CD14-positive monocyte (primary cell): ENCODE results near the gene GATA5. TPM values are rescaled to one million over a fixed set of nuclear protein-coding genes. Genes with fewer than 3 reads are reported as not detected.

Experiments used
- DNase-seq, 3 donors: peaks; one replicate each; pipeline ENCODE4 v3.0.0-alpha.2; 2011 to 2022
- H2AFZ ChIP-seq: 2 replicates; pipeline ENCODE4 v1.6.0; 2012; ENCODE audit warnings: mild to moderate bottlenecking, low read depth, low read length, inconsistent platforms; ENCODE audit not compliant: insufficient read depth, poor library complexity, severe bottlenecking
- H3K27ac ChIP-seq, 2 donors: 1 replicate in 1 of 2; 2 replicates in 1 of 2; pipeline ENCODE4 v1.5.1; 2012 to 2013; ENCODE audit warnings: low read length in 2 of 2, control low read depth in 1 of 2, inconsistent platforms in 1 of 2, low read depth in 1 of 2, mild to moderate bottlenecking in 1 of 2
- H3K27me3 ChIP-seq, 2 donors: one replicate each; pipeline versions ENCODE4 v1.6.0 to v1.6.1; 2011 to 2013; ENCODE audit warnings: low read length in 2 of 2; ENCODE audit not compliant: control insufficient read depth in 2 of 2, insufficient read depth in 2 of 2
- H3K36me3 ChIP-seq, 2 donors: replicated peaks in 1 of 2; 1 replicate in 1 of 2; 2 replicates in 1 of 2; pipeline versions ENCODE4 v1.5.1 to v1.6.1; 2012 to 2013; ENCODE audit warnings: low read length in 2 of 2, control low read depth in 1 of 2, inconsistent platforms in 1 of 2, mild to moderate bottlenecking in 1 of 2; ENCODE audit not compliant: insufficient read depth in 2 of 2, control insufficient read depth in 1 of 2
- H3K4me1 ChIP-seq, 2 donors: 1 replicate in 1 of 2; 2 replicates in 1 of 2; pipeline versions ENCODE4 v1.5.1 to v1.6.1; 2012 to 2013; ENCODE audit warnings: low read length in 2 of 2, control low read depth in 1 of 2, inconsistent platforms in 1 of 2, mild to moderate bottlenecking in 1 of 2, moderate library complexity in 1 of 2; ENCODE audit not compliant: insufficient read depth in 2 of 2, control insufficient read depth in 1 of 2
- H3K4me2 ChIP-seq: replicated peaks from 2 replicates; pipeline ENCODE3; 2012; ENCODE audit warnings: low read length, moderate library complexity, mild to moderate bottlenecking; ENCODE audit not compliant: poor library complexity, severe bottlenecking; ENCODE audit errors: extremely low read depth
- H3K4me3 ChIP-seq, 3 experiments: fragments of 200-600 bp in 1 of 3; sonication (generic) in 1 of 3; replicated peaks in 1 of 3; 1 replicate in 2 of 3; 2 replicates in 1 of 3; pipeline ENCODE4 v1.5.1; 2011 to 2013; ENCODE audit warnings: low read length in 3 of 3, mild to moderate bottlenecking in 3 of 3, control low read depth in 2 of 3, low read depth in 2 of 3, inconsistent platforms in 1 of 3, moderate library complexity in 1 of 3
- H3K79me2 ChIP-seq: 2 replicates; pipeline ENCODE4 v1.6.0; 2012; ENCODE audit warnings: mild to moderate bottlenecking, control low read depth, inconsistent platforms, low read length, moderate library complexity; ENCODE audit not compliant: insufficient read depth
- H3K9ac ChIP-seq: 2 replicates; pipeline ENCODE4 v1.6.0; 2017; ENCODE audit warnings: low read length, mild to moderate bottlenecking; ENCODE audit not compliant: insufficient read depth, poor library complexity, severe bottlenecking
- H3K9me3 ChIP-seq, 2 donors: replicated peaks in 1 of 2; 1 replicate in 1 of 2; 2 replicates in 1 of 2; pipeline versions ENCODE4 v1.5.1 to v1.6.1; 2012 to 2013; ENCODE audit warnings: low read length in 2 of 2, control low read depth in 1 of 2; ENCODE audit not compliant: control insufficient read depth in 1 of 2, insufficient read depth in 1 of 2
- H4K20me1 ChIP-seq: 2 replicates; pipeline ENCODE4 v1.6.0; 2012; ENCODE audit warnings: mild to moderate bottlenecking, low read length, control low read depth, moderate library complexity; ENCODE audit not compliant: insufficient read depth
- H3K27ac Mint-ChIP-seq, 7 donors: one replicate each; pipeline ENCODE4 v1.8.0; 2020; ENCODE audit warnings: mild to moderate bottlenecking in 7 of 7, mixed read lengths in 7 of 7, moderate library complexity in 6 of 7, inconsistent platforms in 2 of 7
- H3K27me3 Mint-ChIP-seq, 3 donors: one replicate each; pipeline ENCODE4 v1.8.0; 2021 to 2022; ENCODE audit warnings: low read depth in 3 of 3, mild to moderate bottlenecking in 3 of 3, mixed read lengths in 3 of 3, moderate library complexity in 3 of 3, inconsistent platforms in 1 of 3
- H3K36me3 Mint-ChIP-seq, 2 donors: one replicate each; pipeline ENCODE4 v1.8.0; 2020; ENCODE audit warnings: mixed read lengths in 2 of 2, inconsistent platforms in 1 of 2, mild to moderate bottlenecking in 1 of 2
- H3K4me1 Mint-ChIP-seq: one replicate; pipeline ENCODE4 v1.8.0; 2020; ENCODE audit warnings: mild to moderate bottlenecking, mixed read lengths
- H3K4me3 Mint-ChIP-seq, 2 donors: one replicate each; pipeline ENCODE4 v1.8.0; 2020; ENCODE audit warnings: mild to moderate bottlenecking in 2 of 2, mixed read lengths in 2 of 2, moderate library complexity in 1 of 2
- H3K9me3 Mint-ChIP-seq, 7 donors: one replicate each; pipeline ENCODE4 v1.8.0; 2020 to 2022; ENCODE audit warnings: mixed read lengths in 7 of 7, mild to moderate bottlenecking in 6 of 7, moderate library complexity in 6 of 7, inconsistent platforms in 2 of 7
- WGBS: methylation state at CpG from one replicate; pipeline ENCODE4 v1.1.5; 2013; ENCODE audit warnings: missing lambda C conversion rate; ENCODE audit not compliant: insufficient coverage; 5-methylcytosine and 5-hydroxymethylcytosine counted together
- intact Hi-C, 2 donors: fragments of 100-400 bp; cut with micrococcal nuclease; formaldehyde crosslinking; loops; one replicate each; pipeline versions ENCODE4 v1.15.0 to v1.15.1; 2023
- polyA plus RNA-seq, 3 donors: library from polyadenylated mRNA; depleted of rRNA in 1 of 3; unstranded in 2 of 3; stranded (reverse) in 1 of 3; fragments of 300-500 nt in 2 of 3; fragments of >200 nt in 1 of 3; fragmentation: Illumina TruSeq in 2 of 3; gene quantifications; 1 replicate in 2 of 3; 2 replicates in 1 of 3; pipeline ENCODE4 v1.2.3, GENCODE V29; 2012 to 2021
- TF ChIP-seq, protein P1 (sequence below): fragments of 200-600 bp; IDR thresholded peaks from one replicate; pipeline ENCODE4 v1.8.0; 2022; ENCODE audit warnings: antibody characterized with exemption, mild to moderate bottlenecking

Gene GATA5
- polyA plus RNA-seq, 3 donors, result not detected

DNA sequence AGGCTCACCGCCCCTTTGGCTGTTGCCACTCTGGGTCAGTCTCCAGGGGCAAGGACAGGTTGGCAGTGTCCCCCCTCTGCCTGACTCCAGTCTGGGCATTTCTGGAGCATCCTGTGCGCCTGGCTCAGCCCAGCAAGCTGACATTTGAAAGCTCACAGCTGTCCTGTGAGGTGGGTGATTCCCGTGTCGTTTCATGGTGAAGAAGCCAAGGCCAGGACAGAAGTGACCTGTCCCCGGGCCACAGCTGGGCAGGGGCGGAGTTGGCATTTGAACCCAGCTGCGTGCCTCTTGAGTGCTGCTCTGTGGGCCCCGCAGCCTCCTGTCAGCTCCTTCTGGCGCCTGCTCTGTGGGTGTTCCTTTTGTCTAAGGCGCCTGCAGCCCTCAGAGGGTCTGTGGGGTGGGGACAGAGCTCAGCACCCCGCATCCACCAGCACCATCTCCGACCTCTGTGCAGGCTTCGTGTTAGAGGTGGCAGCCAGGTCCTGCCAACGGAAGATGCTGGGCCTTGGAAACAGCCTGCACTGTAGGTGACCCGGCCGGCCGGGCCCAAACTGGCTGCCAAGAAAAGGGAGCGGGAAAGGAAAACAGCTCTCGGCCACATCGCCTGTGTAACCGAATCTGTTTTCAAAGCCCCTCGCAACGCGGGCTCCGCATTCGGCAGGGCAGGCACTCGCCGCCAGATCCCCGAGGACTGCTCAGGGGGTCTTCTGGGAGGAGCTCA lies 5.8 kb upstream of the GATA5 start:
- no peak for DNase-seq
- Mint-ChIP-seq H3K4me3 (peak overlapping the region in 1 of 2 donors; percentile 48), H3K4me1 (peaks cover 8% of the 10 kb centered on the region), H3K36me3 (peaks cover 0 to 1% of the 10 kb centered on the region in 2 donors), H3K9me3 (peaks cover 0 to 8% (median 4%) of the 10 kb centered on the region in 7 donors), H3K27ac (no peak overlapping the region), H3K27me3 (peaks cover 76 to 98% (median 82%) of the 10 kb centered on the region in 3 donors)
- Histone ChIP-seq H3K27ac (no peak overlapping the region), H3K27me3 (peaks cover 20 to 83% of the 10 kb centered on the region in 2 donors), H3K4me3 (no peak overlapping the region), H3K9ac (no peak overlapping the region), H4K20me1 (no peaks in the 10 kb centered on the region), H2AFZ (no peak overlapping the region), H3K9me3 (peaks cover 0 to 5% of the 10 kb centered on the region in 2 donors), H3K4me2 (no peak overlapping the region), H3K36me3 (no peaks in the 10 kb centered on the region), H3K79me2 (no peaks in the 10 kb centered on the region), H3K4me1 (no peaks in the 10 kb centered on the region)
- TF ChIP-seq, protein P1, sequence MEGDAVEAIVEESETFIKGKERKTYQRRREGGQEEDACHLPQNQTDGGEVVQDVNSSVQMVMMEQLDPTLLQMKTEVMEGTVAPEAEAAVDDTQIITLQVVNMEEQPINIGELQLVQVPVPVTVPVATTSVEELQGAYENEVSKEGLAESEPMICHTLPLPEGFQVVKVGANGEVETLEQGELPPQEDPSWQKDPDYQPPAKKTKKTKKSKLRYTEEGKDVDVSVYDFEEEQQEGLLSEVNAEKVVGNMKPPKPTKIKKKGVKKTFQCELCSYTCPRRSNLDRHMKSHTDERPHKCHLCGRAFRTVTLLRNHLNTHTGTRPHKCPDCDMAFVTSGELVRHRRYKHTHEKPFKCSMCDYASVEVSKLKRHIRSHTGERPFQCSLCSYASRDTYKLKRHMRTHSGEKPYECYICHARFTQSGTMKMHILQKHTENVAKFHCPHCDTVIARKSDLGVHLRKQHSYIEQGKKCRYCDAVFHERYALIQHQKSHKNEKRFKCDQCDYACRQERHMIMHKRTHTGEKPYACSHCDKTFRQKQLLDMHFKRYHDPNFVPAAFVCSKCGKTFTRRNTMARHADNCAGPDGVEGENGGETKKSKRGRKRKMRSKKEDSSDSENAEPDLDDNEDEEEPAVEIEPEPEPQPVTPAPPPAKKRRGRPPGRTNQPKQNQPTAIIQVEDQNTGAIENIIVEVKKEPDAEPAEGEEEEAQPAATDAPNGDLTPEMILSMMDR, result no peak
- 47% methylated on average over 27 of the region's 29 CpGs for WGBS
- intact Hi-C loops, result no loop called here

DNA sequence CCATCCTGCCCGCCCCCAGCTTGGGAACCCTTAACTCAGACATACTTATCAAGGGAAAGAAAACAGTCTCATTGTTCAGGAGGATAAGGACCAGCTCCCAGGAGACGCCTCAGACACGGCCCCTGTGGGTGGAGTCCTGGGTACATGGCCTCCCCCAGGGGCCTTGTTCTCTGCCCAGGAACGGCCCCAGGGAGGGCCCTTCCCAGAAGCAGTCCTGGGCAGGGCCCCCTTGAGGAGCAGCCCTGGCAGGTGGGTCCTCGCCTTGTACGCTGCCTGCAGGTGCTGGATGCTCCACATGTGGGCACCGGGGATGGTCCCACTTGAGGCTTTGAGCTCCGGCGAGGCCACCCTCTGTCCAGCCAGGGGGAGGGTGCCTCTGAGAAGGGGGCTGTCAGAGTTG lies 4.5 kb upstream of the GATA5 start:
- TF ChIP-seq, protein P1, result no peak
- Histone ChIP-seq H3K9me3 (peaks cover 0 to 5% of the 10 kb centered on the region in 2 donors), H3K36me3 (no peaks in the 10 kb centered on the region), H3K4me1 (no peaks in the 10 kb centered on the region), H3K4me3 (no peak overlapping the region), H3K79me2 (no peaks in the 10 kb centered on the region), H3K4me2 (no peak overlapping the region), H2AFZ (no peak overlapping the region), H3K27ac (no peak overlapping the region), H4K20me1 (no peaks in the 10 kb centered on the region), H3K9ac (no peak overlapping the region), H3K27me3 (peaks cover 21 to 83% of the 10 kb centered on the region in 2 donors)
- Mint-ChIP-seq H3K36me3 (peaks cover 0 to 1% of the 10 kb centered on the region in 2 donors), H3K27ac (no peak overlapping the region), H3K4me3 (no peak overlapping the region), H3K9me3 (peaks cover 0 to 8% (median 5%) of the 10 kb centered on the region in 7 donors), H3K27me3 (peaks cover 68 to 96% (median 81%) of the 10 kb centered on the region in 3 donors), H3K4me1 (peaks cover 8% of the 10 kb centered on the region)
- 54% methylated on average over 8 of the region's 9 CpGs for WGBS
- no peak for DNase-seq
- intact Hi-C loops, result no loop called here
